ENCODE measurements around the gene MVD.

DNA sequence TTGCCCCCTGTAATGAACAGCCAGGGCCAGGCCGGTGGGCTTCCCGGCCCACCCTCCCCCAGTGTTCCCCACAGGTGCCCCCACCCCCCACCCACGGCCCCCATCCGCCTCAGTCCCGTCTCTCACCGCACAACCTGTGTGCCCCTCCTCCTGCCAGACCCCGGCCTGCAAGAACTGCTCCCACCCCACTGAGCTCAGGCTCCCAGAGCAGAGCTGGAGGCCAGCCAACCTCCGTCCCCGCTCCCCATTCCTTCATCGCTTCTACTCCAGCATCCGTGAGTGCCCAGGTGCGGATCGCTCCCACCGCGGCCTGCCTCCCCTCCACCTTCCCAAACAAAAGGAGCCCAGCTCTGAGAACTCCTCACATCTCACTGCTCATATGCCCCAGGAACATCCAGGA is 4.2 kb downstream of the MVD start:
- TF ChIP-seq, protein P1, sequence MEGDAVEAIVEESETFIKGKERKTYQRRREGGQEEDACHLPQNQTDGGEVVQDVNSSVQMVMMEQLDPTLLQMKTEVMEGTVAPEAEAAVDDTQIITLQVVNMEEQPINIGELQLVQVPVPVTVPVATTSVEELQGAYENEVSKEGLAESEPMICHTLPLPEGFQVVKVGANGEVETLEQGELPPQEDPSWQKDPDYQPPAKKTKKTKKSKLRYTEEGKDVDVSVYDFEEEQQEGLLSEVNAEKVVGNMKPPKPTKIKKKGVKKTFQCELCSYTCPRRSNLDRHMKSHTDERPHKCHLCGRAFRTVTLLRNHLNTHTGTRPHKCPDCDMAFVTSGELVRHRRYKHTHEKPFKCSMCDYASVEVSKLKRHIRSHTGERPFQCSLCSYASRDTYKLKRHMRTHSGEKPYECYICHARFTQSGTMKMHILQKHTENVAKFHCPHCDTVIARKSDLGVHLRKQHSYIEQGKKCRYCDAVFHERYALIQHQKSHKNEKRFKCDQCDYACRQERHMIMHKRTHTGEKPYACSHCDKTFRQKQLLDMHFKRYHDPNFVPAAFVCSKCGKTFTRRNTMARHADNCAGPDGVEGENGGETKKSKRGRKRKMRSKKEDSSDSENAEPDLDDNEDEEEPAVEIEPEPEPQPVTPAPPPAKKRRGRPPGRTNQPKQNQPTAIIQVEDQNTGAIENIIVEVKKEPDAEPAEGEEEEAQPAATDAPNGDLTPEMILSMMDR (IDR thresholded peaks at IDR 0.05) = no peak
- TF ChIP-seq POLR2A (IDR thresholded peaks at IDR 0.05) (no peak), POLR2AphosphoS5 (IDR thresholded peaks at IDR 0.05) (no peak)
